Endothelial cell of umbilical vein (primary cell): ENCODE data around the gene MAEA. TPM values are rescaled to one million over a fixed set of nuclear protein-coding genes. Genes with fewer than 3 reads are reported as not detected.

Experiments
- BruUV-seq: library from RNA; stranded (reverse); fragments of 400-500 nt; replicated peaks from 2 replicates; lab custom pipeline; 2021; lab: Mats Ljungman, UMichigan
- CTCF ChIA-PET: fragments of 300-600, 350-600 bp; sonication (Branson Sonifier 250); formaldehyde crosslinking; loops from one replicate; lab custom pipeline; 2021; ENCODE audit warnings: antibody characterized with exemption, inconsistent platforms; lab: Charles Lee
- POLR2A ChIA-PET: fragments of 300-600, 350-600 bp; sonication (Branson Sonifier 250); formaldehyde crosslinking; loops from one replicate; lab custom pipeline; 2021; ENCODE audit warnings: antibody characterized with exemption, inconsistent platforms; lab: Charles Lee
- DNase-seq: peaks from one replicate; pipeline ENCODE4 v3.0.0-alpha.2; 2011; ENCODE audit warnings: low read depth, low spot score
- FAIRE-seq: peaks from 2 replicates; lab custom pipeline; 2011; peaks lifted over from hg19 to GRCh38; lab: Jason Lieb, UNC
- H2AFZ ChIP-seq: 2 replicates; pipeline ENCODE4 v1.6.0; 2012; ENCODE audit warnings: low read depth, low read length, control low read depth, inconsistent platforms
- H3K27ac ChIP-seq: 2 replicates; pipeline ENCODE4 v1.5.1; 2011; ENCODE audit warnings: low read depth, mild to moderate bottlenecking, control low read depth, low read length, moderate library complexity; ENCODE audit not compliant: insufficient read depth
- H3K27me3 ChIP-seq, 2 experiments: 2 replicates each; pipeline versions ENCODE4 v1.6.0 to v1.6.1; 2011; ENCODE audit warnings: low read length in 2 of 2, mixed read lengths in 1 of 2; ENCODE audit not compliant: control insufficient read depth in 2 of 2, insufficient read depth in 2 of 2
- H3K36me3 ChIP-seq, 2 experiments: 2 replicates in 1 of 2; 3 replicates in 1 of 2; pipeline ENCODE4 v1.5.1; 2011; ENCODE audit warnings: low read length in 2 of 2, mild to moderate bottlenecking in 1 of 2, moderate library complexity in 1 of 2; ENCODE audit not compliant: control insufficient read depth in 2 of 2, insufficient read depth in 2 of 2; ENCODE audit errors: extremely low read depth in 1 of 2
- H3K4me1 ChIP-seq: 3 replicates; pipeline ENCODE4 v1.5.1; 2011; ENCODE audit warnings: mild to moderate bottlenecking, low read length; ENCODE audit not compliant: control insufficient read depth, insufficient read depth; ENCODE audit errors: extremely low read depth
- H3K4me2 ChIP-seq: 2 replicates; pipeline ENCODE4 v1.6.1; 2011; ENCODE audit warnings: low read length, control low read depth, mixed read lengths; ENCODE audit not compliant: insufficient read depth
- H3K4me3 ChIP-seq, 3 experiments: fragments of 200-600 bp in 1 of 3; sonication (generic), shearing (Covaris generic) in 1 of 3; replicated peaks in 1 of 3; 2 replicates each; pipeline ENCODE4 v1.5.1; 2011 to 2016; ENCODE audit warnings: control low read depth in 3 of 3, low read length in 3 of 3, mild to moderate bottlenecking in 2 of 3, inconsistent platforms in 1 of 3, low read depth in 1 of 3, moderate library complexity in 1 of 3; ENCODE audit not compliant: insufficient read depth in 1 of 3
- H3K79me2 ChIP-seq: 2 replicates; pipeline ENCODE4 v1.6.0; 2012; ENCODE audit warnings: low read length, inconsistent platforms; ENCODE audit not compliant: control insufficient read depth, insufficient read depth
- H3K9ac ChIP-seq: replicated peaks from 2 replicates; pipeline ENCODE3; 2011; ENCODE audit warnings: low read length, control low read depth; ENCODE audit not compliant: insufficient read depth; ENCODE audit errors: extremely low read depth
- H3K9me1 ChIP-seq: replicated peaks from 3 replicates; pipeline ENCODE4 v1.6.0; 2011; ENCODE audit warnings: mild to moderate bottlenecking, low read length; ENCODE audit not compliant: control insufficient read depth, insufficient read depth; ENCODE audit errors: extremely low read depth
- H3K9me3 ChIP-seq: replicated peaks from 2 replicates; pipeline ENCODE4 v1.5.1; 2012; ENCODE audit warnings: low read length, inconsistent platforms; ENCODE audit not compliant: control insufficient read depth, insufficient read depth
- H4K20me1 ChIP-seq: replicated peaks from 2 replicates; pipeline ENCODE3; 2011; ENCODE audit warnings: mild to moderate bottlenecking, low read length; ENCODE audit not compliant: control insufficient read depth, insufficient read depth; ENCODE audit errors: extremely low read depth
- CTCF ChIP-seq, 2 donors: IDR thresholded peaks; 1 replicate in 1 of 2; 2 replicates in 1 of 2; pipeline ENCODE4 v1.5.1; 2011; ENCODE audit warnings: low read length in 2 of 2, mild to moderate bottlenecking in 2 of 2, moderate library complexity in 2 of 2, control low read depth in 1 of 2, inconsistent platforms in 1 of 2, low read depth in 1 of 2; ENCODE audit not compliant: insufficient read depth in 1 of 2; ENCODE audit errors: extremely low read depth in 1 of 2
- EZH2 ChIP-seq: IDR thresholded peaks from 2 replicates; pipeline ENCODE4 v1.6.1; 2012; ENCODE audit warnings: borderline replicate concordance, low read depth, mild to moderate bottlenecking, moderate library complexity, low read length, inconsistent platforms; ENCODE audit not compliant: severe bottlenecking
- FOS ChIP-seq: IDR thresholded peaks from 2 replicates; pipeline ENCODE4 v1.6.1; 2011; ENCODE audit warnings: mild to moderate bottlenecking, low read length, moderate library complexity, borderline replicate concordance; ENCODE audit not compliant: insufficient read depth
- GATA2 ChIP-seq: IDR thresholded peaks from 2 replicates; pipeline ENCODE4 v1.7.0; 2011; ENCODE audit warnings: low read depth, mild to moderate bottlenecking, moderate library complexity, mixed read lengths, low read length; ENCODE audit not compliant: insufficient read length, insufficient read depth
- JUN ChIP-seq: IDR thresholded peaks from 2 replicates; pipeline ENCODE4 v1.6.1; 2011; ENCODE audit warnings: borderline replicate concordance, low read depth; ENCODE audit not compliant: insufficient read length, insufficient read depth
- MAX ChIP-seq: IDR thresholded peaks from 2 replicates; pipeline ENCODE4 v1.6.1; 2011; ENCODE audit not compliant: insufficient read depth, insufficient read length
- MYC ChIP-seq: IDR thresholded peaks from one replicate; pipeline ENCODE4 v1.6.1; 2011; ENCODE audit warnings: mild to moderate bottlenecking, low read depth, low read length
- POLR2A ChIP-seq: IDR thresholded peaks from 2 replicates; pipeline ENCODE4 v1.6.1; 2012; ENCODE audit warnings: low read depth, mild to moderate bottlenecking, control low read depth, low read length
- POLR2AphosphoS5 ChIP-seq: IDR thresholded peaks from 2 replicates; pipeline ENCODE4 v1.6.1; 2012; ENCODE audit warnings: low read depth, mild to moderate bottlenecking, control low read depth, low read length, moderate library complexity; ENCODE audit not compliant: insufficient read depth
- dilution Hi-C: fragments of 300-500 bp; cut with MboI; formaldehyde crosslinking; loops from one replicate; pipeline ENCODE4 v1.15.0; 2019; ENCODE audit warnings: low sequenced_read_pairs; ENCODE audit not compliant: extremely low pct_ligation_motif_present
- intact Hi-C: fragments of 100-400 bp; cut with micrococcal nuclease; formaldehyde crosslinking; loops from one replicate; pipeline ENCODE4 v1.10.0; 2022
- polyA plus RNA-seq, 4 experiments: library from polyadenylated mRNA; depleted of rRNA in 3 of 4; stranded (reverse) in 3 of 4; unstranded in 1 of 4; fragments of >200 nt; gene quantifications; 2 replicates each; pipeline versions ENCODE4 v1.2.1 to v1.2.3, GENCODE V29; 2011 to 2012; ENCODE audit warnings: missing spikeins in 1 of 4
- total RNA-seq: library from RNA; stranded (reverse); gene quantifications from 2 replicates; pipeline ENCODE4 v1.2.3, GENCODE V29; 2021

MAEA gene
- total and polyA plus RNA-seq, 2 donors (not counting 3 experiments of a cell fraction or from before 2014, with no cell fraction given) = 66.0 to 108 TPM

GRCh38 chr4:1265351-1265750 lies 24.3 kb upstream of the MAEA start:
- Histone ChIP-seq H3K27me3 (no peaks in the 10 kb centered on the region), H3K4me1 (no peaks in the 10 kb centered on the region), H3K9me3 (no peaks in the 10 kb centered on the region), H2AFZ (no peak overlapping the region), H3K79me2 (no peaks in the 10 kb centered on the region), H3K9me1 (no peaks in the 10 kb centered on the region), H3K4me2 (no peak overlapping the region), H3K4me3 (no peak overlapping the region), H3K27ac (no peak overlapping the region), H3K36me3 (no peaks in the 10 kb centered on the region), H3K9ac (no peak overlapping the region), H4K20me1 (no peaks in the 10 kb centered on the region)
- POLR2A ChIA-PET = no interaction called here
- DNase-seq = no peak
- dilution Hi-C loops = no loop called here
- FAIRE-seq = no peak
- no TSS peak for BruUV-seq
- no peak for TF ChIP-seq POLR2A
- no peak for TF ChIP-seq POLR2AphosphoS5
- TF ChIP-seq GATA2 = no peak
- TF ChIP-seq EZH2 = no peak
- TF ChIP-seq CTCF (IDR thresholded peaks at IDR 0.05; ENCODE audit: extremely low read depth in 1 of 2, insufficient read depth in 1 of 2, low read depth in 1 of 2, low read length in 2 of 2) = no peak
- no peak for TF ChIP-seq MAX
- no peak for TF ChIP-seq JUN
- TF ChIP-seq MYC = no peak
- TF ChIP-seq FOS = no peak
- intact Hi-C loops = no loop called here
- CTCF ChIA-PET = interaction anchor here (1.0 to 5.6 kb wide), 5 partner anchors 8 to 135 kb away, joined by 3 to 78 read pairs (median 3); no protein-coding TSS in a partner anchor
